ENCODE measurements around the gene KCNIP3.

Gene KCNIP3

GRCh38 chr2:95275151-95275515 lies 22.0 kb upstream of the KCNIP3 start:
- DNase-seq: no peak

GRCh38 chr2:95275601-95276243 lies 21.4 kb upstream of the KCNIP3 start:
- DNase-seq: no peak

DNA sequence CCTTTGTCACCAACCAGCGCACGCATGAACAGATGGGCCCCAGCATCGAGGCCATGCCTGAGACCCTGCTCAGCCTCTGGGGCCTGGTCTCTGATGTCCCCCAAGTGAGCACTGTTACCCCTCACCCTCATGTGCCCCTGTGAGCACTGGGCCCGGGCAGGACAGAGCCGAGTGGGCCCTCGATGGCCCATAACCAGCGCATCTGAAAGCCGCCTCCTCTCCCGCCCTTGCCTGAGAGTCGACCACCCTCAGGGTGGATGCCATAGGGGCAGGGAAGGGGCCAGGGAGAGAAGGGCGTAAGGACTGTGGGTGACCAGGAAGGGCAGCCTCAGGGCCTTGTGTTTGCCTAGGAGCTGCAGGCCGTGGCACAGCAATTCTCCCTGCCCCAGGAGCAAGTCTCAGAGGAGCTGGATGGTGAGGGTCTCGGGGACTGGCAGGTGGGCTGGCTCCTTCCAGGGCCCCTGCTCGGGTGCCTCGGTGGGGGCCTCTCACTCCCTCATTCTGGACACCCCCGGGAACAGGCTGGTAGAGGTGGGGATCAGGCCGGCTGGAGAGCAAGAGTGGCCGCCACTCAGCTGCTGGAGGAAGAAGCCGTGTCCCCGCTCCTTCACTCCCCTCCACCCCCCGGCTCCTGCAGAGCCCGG lies 20.8 kb upstream of the KCNIP3 start:
- DNase-seq: no peak

GRCh38 chr2:95276888-95277245 lies 20.3 kb upstream of the KCNIP3 start:
- DNase-seq: no peak

GRCh38 chr2:95277246-95277906 lies 19.8 kb upstream of the KCNIP3 start:
- no peak for DNase-seq

- no peak for DNase-seq
Measured at GRCh38 chr2:95278051-95278471, 19.1 kb upstream of the KCNIP3 start.

DNA sequence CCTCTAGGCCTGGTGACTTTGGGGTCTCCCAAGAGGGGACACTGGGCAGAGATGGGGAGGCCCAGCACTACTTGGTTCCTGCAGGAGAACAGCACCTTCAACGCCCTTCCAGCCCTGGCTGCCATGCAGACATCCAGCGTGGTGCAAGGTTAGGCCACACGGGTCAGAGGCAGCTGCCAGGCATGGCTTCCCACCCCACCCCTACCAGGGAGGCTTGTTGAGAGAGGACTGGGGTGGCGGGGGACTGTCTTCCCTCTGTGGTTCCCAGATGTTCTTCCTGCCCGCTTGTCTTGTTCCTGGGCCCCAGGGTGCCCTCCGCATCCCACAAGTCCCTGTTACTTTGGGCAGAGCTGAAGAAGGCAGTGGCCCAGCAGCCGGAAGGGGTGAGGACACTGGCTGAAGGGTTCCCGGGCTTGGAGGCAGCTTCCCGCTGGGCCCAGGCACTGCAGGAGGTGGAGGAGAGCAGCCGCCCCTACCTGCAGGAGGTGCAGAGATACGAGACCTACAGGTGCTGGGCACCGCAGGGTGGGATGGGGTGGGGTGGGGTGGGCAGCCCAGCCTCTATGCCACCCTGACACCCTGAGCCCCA lies 18.4 kb upstream of the KCNIP3 start:
- DNase-seq: no peak

DNA sequence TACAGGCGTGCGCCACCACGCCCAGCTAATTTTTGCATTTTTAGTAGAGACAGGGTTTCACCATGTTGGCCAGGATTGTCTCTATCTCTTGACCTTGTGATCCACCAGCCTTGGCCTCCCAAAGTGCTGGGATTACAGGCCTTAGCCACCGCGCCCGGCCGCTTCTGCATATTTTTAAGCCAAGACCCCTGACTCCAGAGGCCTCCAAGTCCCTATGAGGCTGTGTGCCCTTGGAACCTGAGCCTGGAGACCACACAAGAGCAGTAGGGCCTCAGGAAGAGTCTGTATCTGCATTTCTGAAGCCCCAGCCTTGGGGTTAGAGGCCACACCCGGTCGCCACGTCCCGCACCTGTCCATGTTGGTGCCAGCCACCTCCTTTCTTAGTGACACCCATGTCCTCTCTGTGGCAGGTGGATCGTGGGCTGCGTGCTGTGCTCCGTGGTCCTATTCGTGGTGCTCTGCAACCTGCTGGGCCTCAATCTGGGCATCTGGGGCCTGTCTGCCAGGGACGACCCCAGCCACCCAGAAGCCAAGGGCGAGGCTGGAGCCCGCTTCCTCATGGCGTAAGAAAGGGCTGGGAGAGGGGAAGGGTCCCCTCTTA lies 17.6 kb upstream of the KCNIP3 start:
- no peak for DNase-seq

DNA sequence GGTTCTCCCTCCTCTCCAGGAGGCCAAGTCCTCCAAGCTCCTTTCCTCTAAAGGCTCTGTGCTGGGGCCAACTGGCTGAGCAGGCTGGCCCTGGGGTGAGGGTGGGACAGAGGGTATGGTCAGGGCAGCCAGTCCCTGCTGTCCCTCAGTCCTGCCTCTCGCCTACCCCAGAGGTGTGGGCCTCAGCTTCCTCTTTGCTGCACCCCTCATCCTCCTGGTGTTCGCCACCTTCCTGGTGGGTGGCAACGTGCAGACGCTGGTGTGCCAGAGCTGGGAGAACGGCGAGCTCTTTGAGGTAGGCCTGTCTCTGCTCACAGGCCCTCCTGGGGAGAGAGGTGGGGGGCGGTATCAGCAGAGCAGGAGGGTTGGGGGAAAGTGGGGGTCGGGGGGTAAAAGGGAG lies 16.1 kb upstream of the KCNIP3 start:
- no peak for DNase-seq

- DNase-seq: no peak
Measured at GRCh38 chr2:95281786-95282185, 15.4 kb upstream of the KCNIP3 start.

DNA sequence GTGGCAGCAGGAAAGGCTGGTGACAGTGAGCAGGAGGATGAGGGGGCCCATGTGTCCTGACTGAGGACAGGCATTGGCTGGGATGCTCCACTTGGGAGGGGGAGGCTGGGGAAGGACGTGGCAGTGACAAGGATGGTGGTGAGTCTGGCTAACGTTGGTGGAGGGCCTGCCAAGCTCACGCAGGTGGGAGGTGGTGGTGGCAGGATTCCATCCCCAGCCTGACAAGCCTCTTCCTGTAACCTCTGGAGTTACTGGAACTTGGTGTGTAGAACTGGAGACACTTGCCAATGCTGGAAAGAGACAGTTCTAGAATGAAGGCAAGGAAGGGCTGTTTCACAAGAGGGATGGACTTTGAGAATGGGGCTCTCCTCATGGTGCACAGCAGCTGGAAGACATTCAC lies 14.7 kb upstream of the KCNIP3 start:
- no peak for DNase-seq

GRCh38 chr2:95283562-95283961 lies 13.6 kb upstream of the KCNIP3 start:
- DNase-seq: no peak

GRCh38 chr2:95284886-95285541 lies 12.1 kb upstream of the KCNIP3 start:
- DNase-seq: no peak

DNA sequence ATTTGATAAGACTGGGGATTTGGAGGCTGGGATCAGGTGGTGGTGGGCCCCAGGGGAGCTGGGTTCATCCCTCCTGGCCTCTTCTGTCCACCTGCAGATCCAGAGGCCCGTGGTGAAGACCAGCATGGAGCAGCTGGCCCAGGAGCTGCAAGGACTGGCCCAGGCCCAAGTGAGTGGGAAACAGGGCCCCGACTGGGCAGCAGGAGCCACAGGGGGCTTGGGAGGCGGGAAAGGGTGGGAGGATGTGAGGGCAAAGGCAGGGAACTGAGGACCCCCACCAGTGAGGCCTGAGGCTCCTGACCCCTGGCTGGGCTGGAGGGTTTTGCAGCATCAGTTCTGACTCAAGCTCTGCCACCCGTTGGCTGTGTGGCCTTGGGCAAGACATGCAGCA lies 11.6 kb upstream of the KCNIP3 start:
- no peak for DNase-seq

DNA sequence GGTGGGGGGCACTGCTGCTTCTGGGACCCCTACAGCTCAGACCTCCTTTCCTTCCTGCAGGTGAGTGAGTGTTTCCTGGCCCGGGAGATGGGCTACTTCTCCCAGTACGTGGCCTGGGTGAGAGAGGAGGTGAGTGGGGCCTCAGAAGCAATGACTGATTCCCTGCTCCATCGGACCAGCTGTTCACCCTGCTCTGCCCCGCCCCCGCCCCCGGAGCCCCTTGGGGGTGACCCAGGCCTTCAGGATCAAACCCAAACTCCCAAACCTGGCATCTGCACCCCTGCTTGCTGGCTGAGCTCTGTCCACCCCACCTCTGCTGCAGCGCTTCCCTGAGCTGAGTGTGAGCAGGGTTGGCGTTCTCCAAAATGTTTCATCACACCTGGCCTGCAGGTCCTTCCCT lies 9.8 kb upstream of the KCNIP3 start:
- DNase-seq: no peak

GRCh38 chr2:95287806-95288205 lies 9.3 kb upstream of the KCNIP3 start:
- DNase-seq: no peak

DNA sequence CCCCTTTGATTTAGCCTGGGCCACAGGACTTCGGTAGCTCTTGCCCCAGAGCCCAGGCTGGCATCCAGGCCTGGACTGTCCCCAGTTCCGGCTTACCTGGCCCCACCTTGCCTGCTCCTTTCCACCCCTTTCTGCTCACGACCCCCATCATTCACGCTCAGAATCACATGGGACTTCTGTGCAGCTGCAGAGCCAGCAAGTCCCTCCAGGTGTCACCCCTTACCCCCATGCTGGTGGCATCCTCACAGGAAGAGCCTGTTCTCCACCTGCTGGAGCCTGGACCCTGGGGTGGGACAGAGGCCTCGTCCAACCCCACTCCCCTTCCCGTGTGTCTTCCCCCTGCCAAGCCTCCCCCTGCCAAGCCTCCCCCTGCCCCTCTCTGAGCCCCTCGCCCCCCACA lies 7.9 kb upstream of the KCNIP3 start:
- no peak for DNase-seq

DNA sequence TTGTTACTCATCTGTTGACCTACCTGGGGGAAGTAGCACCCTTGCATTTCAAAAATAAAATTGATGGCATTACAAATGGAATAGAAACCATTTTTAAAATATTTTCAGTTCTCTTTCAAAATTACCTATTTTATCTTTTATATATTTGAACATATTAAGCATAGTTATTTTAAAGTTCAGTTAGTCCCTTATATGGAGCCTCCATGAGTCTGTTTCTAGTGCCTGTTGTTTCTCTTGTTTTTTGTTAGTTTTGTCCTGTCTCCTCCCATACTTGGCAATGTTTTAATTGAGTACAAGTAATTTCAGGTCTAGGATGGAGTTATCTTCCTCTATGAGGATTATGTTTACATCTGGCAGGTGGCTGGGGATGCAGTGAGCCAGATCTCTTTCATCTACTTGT lies 5.9 kb upstream of the KCNIP3 start:
- no peak for DNase-seq

DNA sequence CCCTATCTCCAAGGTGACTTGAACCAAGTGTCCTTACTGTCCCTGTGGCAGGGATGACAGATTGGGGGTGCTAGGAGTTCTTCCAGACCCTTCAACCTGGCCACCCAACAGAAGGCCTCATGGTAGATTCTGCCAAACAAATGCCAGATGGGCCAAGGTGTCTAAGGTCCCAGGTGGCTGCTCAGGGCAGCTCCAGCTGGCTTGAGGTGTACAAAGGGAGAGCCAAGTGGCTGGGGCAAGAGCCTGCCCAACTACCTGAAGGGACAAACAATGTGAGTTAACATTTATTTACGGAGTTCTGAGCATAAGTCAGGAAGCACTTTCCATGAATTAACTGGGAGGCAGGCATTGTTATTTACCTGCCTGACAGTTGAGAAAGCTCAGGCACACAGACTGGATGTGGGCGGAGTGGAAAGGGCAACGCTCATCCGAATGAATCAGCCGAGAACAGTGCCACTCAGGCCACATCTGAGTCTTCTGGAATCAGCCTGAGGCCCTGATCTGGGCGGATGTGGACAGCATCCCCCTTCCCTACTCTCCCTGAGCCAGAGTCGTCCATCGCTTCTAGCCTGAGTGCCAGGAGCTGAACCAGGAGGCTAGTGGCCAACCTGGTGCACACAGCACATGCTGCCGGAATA lies 4.4 kb upstream of the KCNIP3 start:
- DNase-seq: no peak

- DNase-seq: no peak
Measured at GRCh38 chr2:95294579-95295250, 2.4 kb upstream of the KCNIP3 start.

- DNase-seq: no peak
Measured at GRCh38 chr2:95295376-95295775, 1.8 kb upstream of the KCNIP3 start.

DNA sequence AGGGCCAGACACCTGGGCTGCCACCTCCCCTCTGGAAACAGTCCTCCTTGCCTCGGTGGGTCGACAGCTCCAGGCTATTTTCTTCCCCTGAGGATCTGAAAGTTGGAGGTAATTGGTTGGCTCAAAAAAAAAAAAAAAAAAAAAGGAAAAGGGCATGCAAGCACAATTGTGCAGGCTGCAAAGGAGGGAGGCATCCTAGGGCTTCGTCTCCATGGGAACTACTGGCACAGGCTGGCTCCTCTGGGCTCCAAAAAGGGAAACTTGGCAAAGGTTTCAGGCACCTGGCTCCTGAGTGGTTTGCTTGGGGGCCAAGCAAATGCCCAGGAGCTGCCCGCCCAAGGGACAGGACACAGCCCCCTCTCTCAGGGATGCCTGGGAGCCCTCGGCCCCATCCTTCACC lies 1.1 kb upstream of the KCNIP3 start:
- no peak for DNase-seq
